Effector memory CD8-positive, alpha-beta T cell (primary cell): ENCODE measurements around the gene KRT6A.
"Not testable (repeated sequence)": the region's sequence is repeated elsewhere in the genome, so short reads cannot be mapped to it uniquely, and the experiment has no call there.

Source experiments
- ATAC-seq: fragments of 150-1000 bp; cut with Tn5 transposase; replicated peaks from 2 replicates; pipeline ENCODE4 v1.10.0; 2021; ENCODE audit warnings: mild to moderate bottlenecking, moderate library complexity
- DNase-seq, 3 experiments: peaks; one replicate each; pipeline ENCODE4 v3.0.0; 2021
- H3K27ac Mint-ChIP-seq, 2 donors: one replicate each; pipeline ENCODE4 v1.8.0; 2022; ENCODE audit warnings: mild to moderate bottlenecking in 2 of 2, mixed read lengths in 2 of 2, moderate library complexity in 2 of 2
- H3K27me3 Mint-ChIP-seq, 2 donors: one replicate each; pipeline ENCODE4 v1.8.0; 2022; ENCODE audit warnings: mixed read lengths in 2 of 2
- H3K36me3 Mint-ChIP-seq: one replicate; pipeline ENCODE4 v1.8.0; 2022; ENCODE audit warnings: mild to moderate bottlenecking, moderate library complexity, mixed read lengths; ENCODE audit not compliant: insufficient read depth
- H3K4me1 Mint-ChIP-seq, 2 donors: one replicate each; pipeline ENCODE4 v1.8.0; 2022; ENCODE audit warnings: low read depth in 2 of 2, mixed read lengths in 2 of 2
- H3K4me3 Mint-ChIP-seq, 2 donors: one replicate each; pipeline ENCODE4 v1.8.0; 2022; ENCODE audit warnings: mild to moderate bottlenecking in 2 of 2, mixed read lengths in 2 of 2, moderate library complexity in 2 of 2
- H3K9me3 Mint-ChIP-seq, 2 donors: one replicate each; pipeline ENCODE4 v1.8.0; 2022; ENCODE audit warnings: mixed read lengths in 2 of 2

Gene KRT6A

DNA sequence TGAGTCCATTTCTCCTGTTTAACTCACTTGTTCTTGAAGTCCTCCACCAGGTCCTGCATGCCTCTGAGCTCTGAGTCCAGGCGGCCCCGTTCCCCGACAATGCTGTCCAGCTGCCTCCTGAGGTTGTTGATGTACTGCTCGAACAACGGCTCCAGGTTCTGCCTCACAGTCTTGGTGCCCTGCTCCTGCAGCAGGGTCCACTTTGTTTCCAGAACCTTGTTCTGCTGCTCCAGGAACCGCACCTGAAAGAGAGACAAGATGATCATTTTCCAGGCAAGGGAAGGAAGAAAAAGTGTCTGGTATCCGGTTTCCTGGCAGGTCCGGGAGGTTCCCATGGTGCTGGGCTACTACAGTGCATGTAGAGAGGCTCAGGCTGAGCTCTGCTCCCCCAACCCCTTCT is 1.6 kb downstream of the KRT6A start:
- not testable (repeated sequence) for H3K4me1 Mint-ChIP-seq, ATAC-seq

DNA sequence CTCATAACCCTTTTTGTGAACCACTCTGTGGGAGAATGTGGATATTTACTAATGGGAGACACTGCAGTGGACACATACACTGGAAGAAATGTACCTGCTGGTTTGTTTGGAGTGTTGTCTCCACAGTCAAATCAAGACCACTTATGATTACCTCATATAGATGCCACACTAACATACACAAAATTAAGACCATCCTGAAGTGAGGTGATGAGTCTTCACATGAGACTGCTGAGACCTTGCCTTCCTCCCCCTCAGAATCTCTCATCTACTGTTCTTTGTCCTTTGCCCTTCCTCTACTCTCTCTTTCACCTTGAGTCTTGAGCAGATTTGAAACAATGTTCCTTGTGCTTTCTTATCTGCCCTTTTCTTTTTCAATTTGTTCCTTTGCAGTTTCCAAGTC is 4.3 kb downstream of the KRT6A start:
- ATAC-seq (no peak), DNase-seq (no peak)
- no peaks in the 10 kb centered on the region for H3K4me1 Mint-ChIP-seq
- H3K9me3 Mint-ChIP-seq = no peaks in the 10 kb centered on the region
- no peak overlapping the region for H3K27ac Mint-ChIP-seq
- peaks cover 3% of the 10 kb centered on the region for H3K36me3 Mint-ChIP-seq
- no peak overlapping the region for H3K4me3 Mint-ChIP-seq
- H3K27me3 Mint-ChIP-seq = peaks cover 51 to 90% of the 10 kb centered on the region in 2 donors

More for the DNA sequence above, 1.6 kb downstream of the KRT6A start:
- not testable (repeated sequence) for H3K9me3 Mint-ChIP-seq, H3K27ac Mint-ChIP-seq, DNase-seq, H3K4me3 Mint-ChIP-seq, H3K36me3 Mint-ChIP-seq
- peaks cover 34 to 90% of the 10 kb centered on the region in 2 donors for H3K27me3 Mint-ChIP-seq

DNA sequence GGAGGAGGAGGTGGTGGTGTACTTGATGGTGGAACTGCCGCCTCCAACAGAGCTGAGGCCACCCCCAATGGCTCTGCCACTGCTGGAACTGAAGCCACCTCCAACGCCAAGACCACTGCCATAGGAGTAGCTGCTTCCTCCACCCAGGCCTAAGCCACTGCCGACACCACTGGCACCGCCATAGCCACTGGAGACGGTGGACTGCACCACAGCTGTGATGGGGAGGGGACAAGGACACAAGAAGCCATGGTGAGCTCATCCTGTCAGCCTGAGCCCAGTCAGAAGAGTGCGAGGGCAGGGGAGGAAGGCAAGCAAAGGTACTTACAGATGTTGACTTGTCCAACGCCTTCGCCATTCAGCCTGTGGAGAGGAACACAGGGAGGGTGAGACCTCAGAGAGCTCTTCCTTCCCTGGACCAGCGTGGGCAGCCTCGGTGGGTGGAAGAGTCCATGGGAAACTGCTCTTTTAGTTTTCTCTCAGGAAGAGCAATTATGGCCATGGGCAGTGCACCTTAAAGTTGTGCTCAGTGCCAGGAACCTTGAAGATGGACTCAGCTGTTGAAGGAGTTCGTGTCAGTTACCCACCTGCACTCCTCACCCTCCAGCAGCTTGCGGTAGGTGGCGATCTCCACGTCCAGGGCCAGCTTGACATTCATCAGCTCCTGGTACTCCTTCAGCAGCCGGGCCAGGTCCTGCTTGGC is 5.2 kb downstream of the KRT6A start:
- not testable (repeated sequence) for H3K4me1 Mint-ChIP-seq, H3K36me3 Mint-ChIP-seq, H3K27ac Mint-ChIP-seq, H3K9me3 Mint-ChIP-seq, DNase-seq, ATAC-seq, H3K4me3 Mint-ChIP-seq
- peaks cover 58 to 90% of the 10 kb centered on the region in 2 donors for H3K27me3 Mint-ChIP-seq

DNA sequence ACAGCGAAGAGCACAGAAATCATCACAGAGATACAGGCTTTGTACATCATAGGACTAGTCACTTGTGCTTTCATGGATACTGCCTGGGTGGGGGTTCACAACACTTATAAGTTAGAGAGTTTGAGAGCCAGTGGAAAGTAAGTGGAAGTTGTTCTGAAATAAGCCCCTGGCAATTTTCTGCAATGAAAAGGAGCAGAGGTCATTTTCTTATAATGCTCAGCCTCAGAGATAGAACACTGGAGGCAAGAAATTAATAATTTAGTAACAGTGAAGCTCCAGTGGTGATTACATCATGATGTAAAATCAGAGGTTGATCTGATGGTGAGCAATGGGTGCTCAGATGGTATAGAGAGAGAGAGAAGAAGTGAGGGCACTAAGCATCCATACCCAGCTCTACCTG is 5.8 kb downstream of the KRT6A start:
- Mint-ChIP-seq H3K27me3 (peaks cover 59 to 86% of the 10 kb centered on the region in 2 donors), H3K36me3 (peaks cover 3% of the 10 kb centered on the region), H3K4me1 (no peaks in the 10 kb centered on the region), H3K4me3 (no peak overlapping the region), H3K9me3 (no peaks in the 10 kb centered on the region), H3K27ac (no peak overlapping the region)
- no peak for ATAC-seq
- DNase-seq = no peak

DNA sequence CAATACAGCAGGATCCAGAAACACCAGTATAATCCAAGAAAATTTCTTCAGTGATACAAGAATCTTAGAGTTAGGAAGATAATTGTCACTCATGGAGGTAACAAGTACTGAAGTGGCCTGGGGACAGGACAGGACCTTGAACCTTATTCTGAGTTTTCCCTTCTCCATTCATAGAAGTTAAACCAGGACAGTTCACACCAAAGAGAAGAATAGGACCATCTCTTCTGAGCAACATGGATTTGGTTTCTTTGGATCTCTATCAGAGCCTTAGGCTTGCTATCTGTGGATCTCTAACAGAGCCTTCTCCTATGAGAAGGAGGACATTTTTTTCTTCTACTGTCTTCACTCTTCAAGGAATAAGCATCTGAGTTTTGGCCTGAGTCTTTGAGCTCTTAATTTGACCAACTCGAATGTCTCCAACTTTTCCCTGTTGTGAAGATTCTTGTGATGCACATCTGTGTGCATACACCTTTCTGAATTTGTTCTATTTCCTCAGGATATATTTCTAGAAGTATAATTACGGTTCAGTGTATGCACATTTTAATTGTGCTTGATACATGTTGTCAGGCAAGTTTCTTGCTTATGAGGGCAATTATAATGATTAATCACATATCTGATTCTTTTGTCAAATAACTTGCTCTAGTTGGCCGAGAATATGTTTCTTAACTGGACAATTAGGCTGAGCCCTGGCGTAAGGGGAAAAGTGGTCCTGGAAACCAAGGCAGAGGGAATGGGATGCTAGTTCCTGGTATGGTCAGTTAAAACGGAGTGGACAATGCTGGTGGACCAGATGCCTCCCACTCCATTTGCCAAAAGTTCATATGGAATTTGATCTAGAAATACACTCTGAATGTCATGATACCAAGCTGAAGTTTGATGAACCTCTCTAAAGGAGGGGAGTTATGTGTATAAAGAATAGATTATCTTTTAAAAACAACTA is 6.6 kb downstream of the KRT6A start:
- H3K4me1 Mint-ChIP-seq = no peaks in the 10 kb centered on the region
- H3K4me3 Mint-ChIP-seq = no peak overlapping the region
- peaks cover 1% of the 10 kb centered on the region for H3K36me3 Mint-ChIP-seq
- H3K9me3 Mint-ChIP-seq = no peaks in the 10 kb centered on the region
- ATAC-seq (no peak), DNase-seq (no peak)
- no peak overlapping the region for H3K27ac Mint-ChIP-seq
- peaks cover 56 to 78% of the 10 kb centered on the region in 2 donors for H3K27me3 Mint-ChIP-seq

DNA sequence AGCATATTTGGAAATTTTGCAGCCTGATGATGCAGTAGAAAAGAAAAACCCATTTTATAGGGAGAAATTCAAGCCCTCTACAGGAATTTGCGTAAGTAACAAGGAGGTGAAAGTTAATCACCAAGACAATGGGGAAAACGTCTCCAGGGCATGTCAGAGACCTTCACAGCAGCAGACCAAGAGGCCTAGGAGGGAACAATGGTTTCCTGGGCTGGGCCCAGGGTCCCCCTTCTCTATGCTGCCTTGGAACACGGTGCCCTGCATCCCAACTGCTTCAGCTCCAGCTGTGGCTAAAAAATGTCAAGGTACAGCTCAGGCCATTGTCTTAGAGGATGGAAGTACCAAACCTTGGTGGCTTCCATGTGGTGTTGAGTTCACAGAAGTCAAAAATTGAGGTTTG is 13.0 kb downstream of the KRT6A start:
- no peaks in the 10 kb centered on the region for H3K4me1 Mint-ChIP-seq
- ATAC-seq (no peak), DNase-seq (no peak)
- no peak overlapping the region for H3K4me3 Mint-ChIP-seq
- no peaks in the 10 kb centered on the region for H3K9me3 Mint-ChIP-seq
- no peak overlapping the region for H3K27ac Mint-ChIP-seq
- no peaks in the 10 kb centered on the region for H3K36me3 Mint-ChIP-seq
- H3K27me3 Mint-ChIP-seq = peaks cover 24 to 33% of the 10 kb centered on the region in 2 donors

DNA sequence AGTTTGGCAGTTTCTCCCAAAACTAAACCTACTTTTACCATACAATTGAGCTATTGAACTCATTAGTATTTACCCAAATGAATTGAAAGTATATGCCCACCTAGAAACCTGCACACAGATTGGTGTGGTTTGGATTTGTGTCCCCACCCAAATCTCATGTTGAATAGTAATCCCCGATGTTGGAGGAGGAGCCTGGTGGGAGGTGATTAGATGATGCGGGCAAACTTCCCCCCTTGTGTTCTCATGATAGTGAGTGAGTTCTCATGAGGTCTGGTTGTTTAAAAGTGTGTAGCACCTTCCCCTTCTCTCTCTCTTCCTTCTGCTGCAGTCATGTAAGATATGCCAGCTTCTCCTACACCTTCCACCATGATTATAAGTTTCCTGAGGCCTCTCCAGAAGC is 15.4 kb downstream of the KRT6A start:
- H3K9me3 Mint-ChIP-seq = no peaks in the 10 kb centered on the region
- H3K36me3 Mint-ChIP-seq = no peaks in the 10 kb centered on the region
- H3K27me3 Mint-ChIP-seq = peaks cover 4 to 8% of the 10 kb centered on the region in 2 donors
- H3K4me3 Mint-ChIP-seq = no peak overlapping the region
- no peaks in the 10 kb centered on the region for H3K4me1 Mint-ChIP-seq
- H3K27ac Mint-ChIP-seq = no peak overlapping the region
- no peak for DNase-seq
- ATAC-seq = no peak

DNA sequence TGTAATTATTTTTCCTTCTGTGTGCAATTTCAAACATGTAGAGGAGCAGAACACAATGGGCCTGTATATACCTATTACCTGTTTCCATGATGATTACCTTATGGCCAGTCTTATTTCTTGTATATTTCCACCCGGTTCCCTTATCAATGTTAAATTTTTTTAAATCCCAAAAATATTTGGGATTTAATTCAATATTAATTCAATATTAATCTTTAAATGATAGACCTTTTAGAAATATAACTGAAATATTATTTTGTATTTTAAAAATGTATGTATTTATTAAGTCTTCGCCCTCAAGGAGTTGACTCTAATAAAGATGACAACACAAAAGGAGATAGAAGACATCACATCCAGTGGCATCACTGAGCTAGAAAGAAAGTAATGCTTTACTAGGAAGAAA is 18.8 kb downstream of the KRT6A start:
- DNase-seq (no peak), ATAC-seq (no peak)
- Mint-ChIP-seq H3K9me3 (no peaks in the 10 kb centered on the region), H3K27me3 (peaks cover 11 to 17% of the 10 kb centered on the region in 2 donors), H3K4me3 (no peak overlapping the region), H3K27ac (no peak overlapping the region), H3K36me3 (no peaks in the 10 kb centered on the region), H3K4me1 (no peaks in the 10 kb centered on the region)

DNA sequence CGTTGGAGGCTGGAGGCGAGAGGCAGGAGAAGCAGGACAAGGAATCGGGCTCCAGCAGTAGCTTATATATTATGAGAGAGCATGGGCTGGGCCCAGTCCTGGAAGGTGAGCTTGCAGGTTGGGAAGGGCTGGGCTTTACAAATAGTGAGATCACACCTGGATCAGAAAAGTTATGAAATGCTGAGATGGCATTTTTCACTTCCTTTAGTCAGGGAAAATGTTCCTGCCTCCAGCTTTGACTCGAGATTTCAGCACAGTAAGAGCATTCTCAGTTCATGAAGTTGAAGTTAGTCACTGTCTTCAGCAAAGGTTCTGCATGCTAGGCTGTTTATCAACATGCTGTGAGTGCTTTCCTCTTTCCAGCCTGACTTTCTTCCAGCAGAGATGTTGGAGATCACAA is 19.3 kb downstream of the KRT6A start, which contains the start of gene KRT6C:
Gene KRT6C (minus strand): TSS at position 38 of the 400 bp plus-strand sequence. CDS start 68 bp downstream, outside the sequence.
- ATAC-seq (no peak), DNase-seq (no peak)
- Mint-ChIP-seq H3K27ac (no peak within 1 kb of the TSS), H3K9me3 (no peaks in the 10 kb centered on the region), H3K36me3 (no peaks in the 10 kb centered on the region), H3K4me3 (no peak within 1 kb of the TSS), H3K27me3 (peaks cover 11 to 22% of the 10 kb centered on the region in 2 donors), H3K4me1 (no peaks in the 10 kb centered on the region)

DNA sequence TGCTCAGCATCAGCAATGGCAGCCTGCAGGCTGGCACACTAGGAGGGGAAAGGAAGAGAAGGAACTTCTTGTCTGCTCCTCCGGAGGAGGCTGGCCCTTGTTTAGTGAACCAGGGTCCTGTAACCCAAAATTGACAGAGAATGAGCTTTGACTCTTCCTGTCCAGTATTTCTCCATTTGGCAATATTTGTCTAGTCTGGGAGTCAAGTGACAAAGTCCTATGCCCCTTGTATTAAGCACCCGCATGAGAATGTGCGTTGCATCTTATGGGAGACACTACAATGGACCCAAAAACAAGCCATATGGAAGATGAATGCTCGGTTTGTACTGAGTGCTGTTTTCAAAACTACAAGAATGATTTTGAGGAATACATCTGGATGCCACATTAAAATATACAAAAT is 23.2 kb downstream of the KRT6A start:
- ATAC-seq (no peak), DNase-seq (no peak)
- H3K4me1 Mint-ChIP-seq = no peaks in the 10 kb centered on the region
- peaks cover 24 to 40% of the 10 kb centered on the region in 2 donors for H3K27me3 Mint-ChIP-seq
- H3K36me3 Mint-ChIP-seq = no peaks in the 10 kb centered on the region
- no peak overlapping the region for H3K27ac Mint-ChIP-seq
- H3K4me3 Mint-ChIP-seq = no peak overlapping the region
- no peaks in the 10 kb centered on the region for H3K9me3 Mint-ChIP-seq

DNA sequence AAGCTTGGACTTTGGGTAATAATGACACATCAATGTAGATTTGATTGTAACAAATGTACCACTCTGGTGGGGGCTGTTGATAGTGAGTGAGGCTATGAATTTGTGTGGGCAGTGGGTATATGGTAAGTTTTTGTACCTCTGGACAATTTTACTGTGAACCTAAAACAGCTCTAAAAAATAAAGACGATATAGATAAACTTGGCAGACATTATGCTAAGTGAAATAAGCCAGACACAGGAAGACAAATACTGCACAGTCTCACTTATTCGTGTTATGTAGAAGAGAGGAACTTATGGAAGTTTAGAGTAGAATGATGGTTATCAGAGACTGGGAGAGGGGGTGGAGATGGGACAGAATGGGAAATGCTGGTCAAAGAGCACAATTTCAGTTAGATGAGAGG is 28.2 kb downstream of the KRT6A start:
- no peaks in the 10 kb centered on the region for H3K9me3 Mint-ChIP-seq
- peaks cover 29 to 52% of the 10 kb centered on the region in 2 donors for H3K27me3 Mint-ChIP-seq

DNA sequence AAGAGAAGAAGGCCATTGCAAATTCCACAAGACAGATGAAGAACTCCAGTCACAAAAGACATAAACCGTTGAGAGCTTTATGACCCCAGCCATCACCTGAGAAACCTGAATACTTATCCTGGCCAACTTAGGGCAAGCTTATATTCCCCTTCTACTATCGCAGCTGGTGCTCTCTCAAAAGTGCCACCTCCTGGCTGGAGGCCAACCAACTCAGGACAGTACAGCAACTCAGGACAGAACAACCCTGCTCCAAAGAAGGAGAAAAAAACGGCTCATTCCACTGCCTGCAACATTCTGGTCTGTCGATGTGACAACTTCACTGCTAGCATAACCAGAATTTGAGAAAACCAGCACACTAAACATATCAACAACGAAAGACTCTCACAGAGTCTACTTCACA is 31.4 kb downstream of the KRT6A start:
- Mint-ChIP-seq H3K9me3 (no peaks in the 10 kb centered on the region), H3K4me1 (no peaks in the 10 kb centered on the region)
- ATAC-seq = no peak

More for the DNA sequence above, 28.2 kb downstream of the KRT6A start:
- no peak overlapping the region for H3K4me3 Mint-ChIP-seq
- DNase-seq = no peak
- no peaks in the 10 kb centered on the region for H3K36me3 Mint-ChIP-seq
- no peaks in the 10 kb centered on the region for H3K4me1 Mint-ChIP-seq
- ATAC-seq = no peak
- H3K27ac Mint-ChIP-seq = no peak overlapping the region

DNA sequence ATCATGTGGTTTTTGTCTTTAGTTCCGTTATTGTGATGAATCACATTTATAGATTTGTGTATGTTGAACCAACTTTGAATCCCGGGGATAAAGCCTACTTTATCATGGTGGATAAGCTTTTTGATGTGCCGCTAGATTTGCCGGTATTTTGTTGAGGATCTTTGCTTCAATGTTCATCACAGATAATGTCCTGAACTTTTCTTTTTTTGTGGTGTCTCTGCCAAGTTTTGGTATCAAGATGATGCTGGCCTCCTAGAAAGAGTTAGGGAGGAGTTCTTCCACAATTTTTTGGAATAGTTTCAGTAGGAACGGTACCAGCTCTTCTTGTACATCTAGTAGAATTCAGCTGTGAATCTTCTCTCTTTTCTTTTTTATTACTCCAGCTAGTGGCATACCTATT is 34.2 kb downstream of the KRT6A start:
- Mint-ChIP-seq H3K36me3 (no peaks in the 10 kb centered on the region), H3K9me3 (no peaks in the 10 kb centered on the region), H3K27me3 (peaks cover 16 to 33% of the 10 kb centered on the region in 2 donors), H3K27ac (no peak overlapping the region), H3K4me1 (peaks cover 12% of the 10 kb centered on the region in 2 donors), H3K4me3 (no peak overlapping the region)
- DNase-seq (no peak), ATAC-seq (no peak)

More for the DNA sequence above, 31.4 kb downstream of the KRT6A start:
- H3K36me3 Mint-ChIP-seq = no peaks in the 10 kb centered on the region
- H3K27me3 Mint-ChIP-seq = peaks cover 24 to 34% of the 10 kb centered on the region in 2 donors
- H3K4me3 Mint-ChIP-seq = no peak overlapping the region
- H3K27ac Mint-ChIP-seq = no peak overlapping the region
- DNase-seq = no peak

DNA sequence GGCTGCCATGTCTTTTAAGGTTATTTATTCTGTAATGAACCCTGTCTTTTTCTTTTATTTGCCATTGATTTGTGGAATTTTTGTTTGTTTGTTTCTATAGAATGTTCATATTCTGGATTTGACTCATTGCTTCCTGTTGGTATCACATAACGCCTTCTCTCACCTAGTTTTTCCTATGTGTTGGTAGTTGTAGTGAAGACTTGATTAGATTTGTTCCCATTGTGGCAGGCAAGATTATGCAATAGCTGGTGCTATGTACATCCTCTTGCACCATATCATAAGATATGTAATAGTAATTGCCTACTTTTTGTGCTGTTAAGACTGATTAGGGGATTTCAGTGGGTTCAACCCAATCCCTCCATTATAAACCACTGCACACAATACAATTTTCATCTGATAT is 37.2 kb downstream of the KRT6A start:
- H3K36me3 Mint-ChIP-seq = no peaks in the 10 kb centered on the region

More for the DNA sequence above, 37.2 kb downstream of the KRT6A start:
- no peak for ATAC-seq
- no peak for DNase-seq
- peaks cover 12% of the 10 kb centered on the region in 2 donors for H3K4me1 Mint-ChIP-seq
- no peaks in the 10 kb centered on the region for H3K9me3 Mint-ChIP-seq
- no peak overlapping the region for H3K27ac Mint-ChIP-seq
- H3K27me3 Mint-ChIP-seq = peaks cover 9 to 26% of the 10 kb centered on the region in 2 donors
- no peak overlapping the region for H3K4me3 Mint-ChIP-seq
